ENCODE measurements around the gene RAB7A.

- TF ChIP-seq ZBTB10 (CRISPR knock-in tag; IDR thresholded peaks at IDR 0.05; ENCODE audit: borderline replicate concordance) (no peak), ZZZ3 (CRISPR knock-in tag; IDR thresholded peaks at IDR 0.05; ENCODE audit: borderline replicate concordance) (no peak), MAX (IDR thresholded peaks at IDR 0.05) (no peak), CTCF (CRISPR knock-in tag; IDR thresholded peaks at IDR 0.05) (no peak)
These were observed 109.1 kb downstream of the RAB7A start for GRCh38 chr3:128835096-128835495.
